HG03045 (cell line): ENCODE data around the gene SNUPN.

ENCODE experiments used
- ATAC-seq: cut with Tn5 transposase; IDR thresholded peaks from one replicate; pipeline ENCODE4 v1.9.1; 2021; ENCODE audit warnings: mild to moderate bottlenecking, moderate library complexity; ENCODE audit not compliant: unreplicated experiment

SNUPN gene

DNA sequence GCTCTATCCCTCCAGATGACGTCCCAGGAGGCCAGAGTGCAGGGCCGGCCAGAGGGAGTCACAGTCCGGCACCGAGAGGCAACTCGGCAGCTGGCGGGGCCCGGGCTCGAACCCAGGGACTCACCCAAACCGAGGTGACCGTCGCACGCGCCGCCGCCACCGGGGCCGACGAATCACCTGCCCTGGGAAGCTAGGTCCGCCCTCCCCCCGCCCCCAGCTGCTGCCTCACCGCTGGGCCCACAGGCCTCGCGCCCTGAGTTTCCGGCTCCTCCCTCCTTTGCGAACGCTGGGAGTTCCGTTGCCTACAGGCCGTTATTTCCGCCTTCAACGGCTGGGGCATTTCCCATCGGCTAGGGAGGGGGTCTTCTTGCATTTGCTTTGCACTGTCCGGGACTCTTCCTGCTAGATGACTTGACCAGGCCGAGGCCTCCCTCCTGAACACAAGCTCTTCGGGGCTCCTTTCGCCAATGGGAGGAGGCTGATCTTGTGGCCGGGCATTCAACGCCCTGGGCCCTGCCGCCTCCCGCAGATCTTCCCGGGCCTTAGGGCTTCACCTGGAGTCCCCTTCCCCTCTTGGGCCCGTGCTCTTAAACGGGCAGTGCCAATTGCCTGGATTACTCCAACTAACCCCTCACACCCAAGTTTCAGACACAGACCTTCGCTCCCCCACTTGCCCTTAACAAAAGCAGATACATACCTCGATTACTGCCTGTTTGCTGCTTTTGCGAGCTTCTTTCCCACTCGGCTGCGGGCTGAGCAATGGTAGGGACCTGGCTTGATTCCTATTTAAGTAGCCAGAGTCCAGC, at the start of gene SNUPN:
Gene SNUPN, minus strand, starts transcription at position 184 of the 806 bp plus-strand sequence. CDS start 4,674 bp downstream, outside the sequence.
- ATAC-seq, result peak; percentile 83

- no peak for ATAC-seq
Measured at GRCh38 chr15:75674366-75674765, 48.8 kb upstream of the SNUPN start.

DNA sequence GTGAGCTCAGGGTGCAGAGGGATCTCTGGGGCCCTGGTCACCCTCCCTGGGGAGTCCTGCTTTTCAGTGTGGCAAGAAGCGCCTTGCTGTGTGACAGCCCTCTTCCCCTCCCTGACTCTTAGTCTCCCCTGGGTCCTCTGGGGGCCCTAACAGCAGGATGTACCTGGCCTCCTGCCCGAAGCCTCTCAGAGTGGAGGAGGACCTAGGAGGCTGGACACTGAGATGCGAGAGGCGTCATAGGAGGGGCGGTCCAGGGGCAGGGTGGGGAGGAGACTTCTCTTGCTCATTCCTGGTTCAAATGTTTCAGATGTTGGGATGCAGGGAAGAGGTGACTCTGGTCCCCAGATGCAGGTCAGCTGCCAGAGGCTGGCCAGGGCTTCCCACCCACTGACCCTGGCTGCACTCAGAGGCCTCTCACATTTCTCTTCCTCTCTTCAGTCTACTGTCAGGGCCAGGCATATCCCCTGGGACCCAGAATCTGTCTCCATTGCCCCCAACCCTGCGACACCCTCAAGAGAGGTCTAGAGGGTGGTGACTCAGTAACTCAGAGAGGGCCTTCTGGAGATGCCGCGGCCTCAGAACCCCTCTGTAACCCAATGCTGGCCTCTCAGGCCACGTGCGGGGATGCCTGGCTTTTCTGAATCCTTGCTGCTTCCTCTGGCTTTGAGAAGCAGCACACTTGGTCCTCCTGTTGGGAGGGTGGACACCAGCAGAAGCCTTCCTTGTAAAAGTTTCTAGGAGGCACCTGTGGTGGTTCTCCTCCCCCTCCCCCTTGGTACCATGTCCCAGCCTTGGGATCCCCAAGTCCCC, 48.1 kb upstream of the SNUPN start:
- ATAC-seq, result no peak

- ATAC-seq, result no peak
Measured at GRCh38 chr15:75672646-75673425, 47.3 kb upstream of the SNUPN start.

DNA sequence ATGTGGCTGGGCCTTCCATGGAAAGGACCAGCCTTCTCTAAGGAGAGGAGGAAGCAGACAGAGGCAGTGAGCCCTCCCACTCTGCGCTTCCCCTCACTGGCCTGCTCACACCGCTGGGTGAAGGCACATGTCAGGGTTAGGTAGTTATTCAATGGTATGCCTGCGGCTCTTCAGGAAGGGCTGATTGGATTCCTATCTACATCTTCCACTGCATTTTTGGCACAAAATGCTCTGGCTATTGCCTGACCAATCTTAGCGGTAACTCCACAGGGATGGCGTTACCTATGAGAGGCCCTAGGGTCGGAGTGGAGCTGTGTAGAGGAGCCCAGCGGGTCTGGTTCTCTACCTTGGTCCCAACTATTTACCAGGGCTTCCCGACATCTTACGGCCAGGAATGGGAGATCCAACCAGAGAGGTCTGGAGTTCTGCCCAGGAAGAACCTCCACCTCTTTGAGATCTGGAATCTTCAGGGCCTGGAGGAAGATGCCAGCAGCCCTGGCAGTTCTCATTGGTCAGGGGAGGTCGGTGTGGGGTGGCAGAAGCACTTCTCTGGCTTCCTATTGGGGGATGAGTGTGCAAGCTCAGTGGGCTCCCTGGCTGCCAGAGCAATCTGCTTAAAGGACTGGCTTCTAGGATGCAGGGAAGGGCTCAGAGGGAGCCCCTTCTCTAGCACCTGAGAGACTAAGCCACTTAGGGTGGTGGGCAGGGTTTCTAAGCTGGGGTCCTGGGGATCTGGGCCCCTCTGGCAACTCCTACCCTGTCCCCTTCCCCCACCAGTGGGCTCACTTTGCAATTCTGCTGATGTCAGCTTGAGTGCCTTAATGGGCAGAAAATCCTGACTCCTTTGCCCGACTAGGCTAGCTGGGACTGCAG, 46.4 kb upstream of the SNUPN start:
- no peak for ATAC-seq

DNA sequence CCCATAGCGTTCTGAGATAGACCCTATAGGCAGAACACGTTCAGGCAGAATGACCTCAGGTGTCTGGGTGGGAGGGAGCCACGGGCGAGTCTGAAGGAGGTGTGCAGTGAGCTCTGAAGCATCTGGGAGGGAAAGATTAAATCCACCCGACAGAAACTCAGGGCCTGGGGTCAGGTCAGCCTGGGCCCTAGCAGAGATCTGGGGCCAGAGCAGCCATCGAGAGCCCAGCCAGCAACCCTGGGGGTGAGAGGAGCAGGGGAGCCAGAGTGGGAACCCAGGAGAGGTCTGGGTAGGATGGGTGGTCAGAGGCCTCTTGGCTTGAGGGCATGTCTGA, 44.3 kb upstream of the SNUPN start:
- no peak for ATAC-seq

DNA sequence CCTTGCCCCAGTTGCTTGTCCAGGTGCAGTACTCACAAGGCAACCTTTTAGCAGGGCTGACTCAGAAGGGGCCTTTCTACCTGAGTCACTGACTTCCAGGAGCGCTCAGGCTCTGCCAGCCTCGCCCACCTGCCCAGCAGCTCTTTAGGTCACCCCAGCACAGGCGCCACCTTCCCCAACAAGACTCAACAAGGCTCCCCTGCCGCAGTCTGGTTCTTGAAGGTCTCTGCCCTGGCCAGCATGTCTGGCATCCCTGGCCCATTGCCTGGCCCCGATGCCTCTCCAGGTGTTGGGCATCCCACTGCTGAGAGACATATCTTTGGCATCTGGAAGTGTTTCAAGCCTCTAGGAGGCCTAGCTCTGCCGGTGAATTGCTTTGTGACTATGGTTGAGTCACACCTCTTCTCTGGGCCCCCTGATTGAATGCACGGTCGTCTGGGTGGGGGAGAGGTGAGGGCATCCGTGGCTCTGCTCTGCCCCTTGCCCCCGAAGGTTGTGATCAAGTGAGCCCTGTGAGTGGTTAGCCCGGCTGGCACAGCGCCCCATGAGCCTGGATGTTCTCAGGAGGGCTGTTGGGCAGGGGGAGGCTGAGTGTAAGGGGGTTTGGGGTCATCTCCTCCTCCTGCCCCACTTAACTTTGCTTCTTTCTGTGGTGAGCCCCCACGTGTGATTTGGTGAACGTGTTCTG, 43.8 kb upstream of the SNUPN start:
- ATAC-seq, result no peak

DNA sequence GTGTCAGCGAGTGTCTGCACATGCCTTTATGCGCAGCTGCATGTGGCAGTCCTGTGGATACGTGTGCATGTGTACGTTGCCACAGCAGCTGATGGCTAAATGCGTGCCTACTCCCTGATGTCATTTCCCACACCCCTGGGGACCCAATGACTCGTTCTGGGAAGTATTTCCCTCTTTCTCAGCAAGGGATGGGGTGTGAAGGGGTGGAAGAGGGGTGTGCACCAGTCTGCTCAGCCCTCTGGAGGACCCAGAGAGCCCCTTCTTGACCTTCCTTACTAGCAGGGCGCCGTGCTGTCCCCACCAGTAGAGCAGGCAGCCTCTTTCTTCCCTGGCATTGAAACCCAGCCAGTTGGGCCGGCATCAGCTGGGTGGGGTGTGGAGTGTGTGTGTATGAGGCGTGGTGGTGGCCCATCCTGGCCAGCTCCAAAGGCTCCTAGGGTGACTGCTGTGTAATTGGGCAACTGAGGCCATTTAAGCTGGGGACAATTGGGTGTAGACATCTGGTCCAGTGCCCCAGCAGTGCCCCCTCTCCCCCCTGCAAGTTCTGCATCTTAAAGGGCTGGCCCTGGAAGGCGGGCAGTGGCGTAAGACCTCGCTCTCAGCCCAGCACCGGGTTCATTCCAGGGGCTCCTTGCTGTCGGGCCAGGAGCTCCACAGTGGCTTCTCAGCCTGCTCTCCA, 41.4 kb upstream of the SNUPN start:
- ATAC-seq, result no peak

DNA sequence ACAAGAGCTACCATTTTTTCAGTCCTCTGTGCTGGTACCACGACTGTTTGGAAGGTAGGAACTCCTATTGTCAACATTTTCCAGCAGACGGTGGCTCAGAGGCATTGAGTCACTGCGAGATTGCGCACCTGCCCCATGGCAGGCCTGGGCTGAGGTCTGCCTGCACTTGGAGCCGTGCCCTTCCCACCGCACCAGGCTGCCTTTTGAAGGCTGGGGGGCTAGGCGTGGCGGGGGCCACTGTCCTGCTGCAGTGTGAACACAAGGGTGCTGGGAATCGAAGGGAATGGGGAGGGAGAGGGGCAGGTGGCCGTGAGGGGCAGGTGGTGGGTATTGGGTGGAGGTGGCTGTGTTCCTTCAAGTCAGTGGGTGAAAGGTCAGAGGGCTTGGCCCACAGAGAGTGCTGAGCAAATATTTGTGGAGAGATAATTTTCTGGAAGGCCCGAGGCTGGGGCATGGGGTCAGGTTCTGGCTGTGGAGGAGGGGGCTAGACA, 38.5 kb upstream of the SNUPN start:
- no peak for ATAC-seq

- no peak for ATAC-seq
Measured at GRCh38 chr15:75662823-75663519, 37.4 kb upstream of the SNUPN start.

DNA sequence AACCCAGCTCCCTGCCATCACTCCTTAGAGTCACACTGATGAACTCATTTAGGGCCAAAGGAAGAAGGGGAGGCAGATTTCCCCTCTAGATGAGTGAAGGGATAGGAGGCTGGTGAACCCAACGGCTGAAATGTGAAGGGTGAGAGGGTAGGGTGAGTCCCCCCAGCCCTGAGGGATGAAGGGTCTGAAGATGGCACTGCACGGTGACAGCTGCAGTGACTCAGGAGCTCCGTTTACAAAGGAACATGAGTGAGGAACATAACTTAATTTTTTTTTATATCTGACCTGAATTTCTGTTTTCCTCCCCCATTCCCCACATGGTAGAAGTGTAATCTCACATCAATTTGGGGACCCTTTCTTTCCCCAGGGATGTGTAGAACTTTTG, 36.2 kb upstream of the SNUPN start:
- ATAC-seq, result no peak

DNA sequence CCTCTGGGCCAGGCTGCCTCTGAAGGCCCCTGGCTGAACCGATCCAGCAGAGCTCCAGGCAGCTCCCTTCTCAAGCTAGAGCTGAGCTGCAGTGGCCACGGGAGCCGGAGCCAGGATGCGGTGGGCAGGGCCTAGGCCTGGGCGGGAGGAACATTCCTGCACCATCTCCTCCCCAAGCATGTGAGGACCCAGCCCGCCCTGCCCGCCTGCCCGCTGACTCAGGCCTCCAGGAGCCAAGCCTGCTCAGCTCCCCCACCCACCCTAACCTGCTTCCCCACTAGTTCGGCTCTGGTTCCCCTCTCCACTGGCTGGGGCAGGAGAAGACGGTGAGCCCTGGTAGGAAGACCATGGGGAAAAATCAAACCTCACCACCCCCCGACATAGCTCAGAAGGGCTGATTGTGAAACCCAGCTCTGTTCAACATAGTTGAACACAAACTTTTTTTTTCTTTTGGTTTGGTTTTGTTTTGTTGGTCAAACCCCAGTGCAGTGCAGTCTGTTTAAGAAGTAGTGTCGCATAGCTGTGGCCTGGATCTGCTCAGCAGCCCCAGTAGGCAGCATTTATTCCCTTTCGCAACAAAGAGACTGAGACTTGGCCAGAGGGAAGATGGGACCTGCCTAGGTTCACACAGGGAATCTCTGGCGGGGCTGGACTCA, 35.7 kb upstream of the SNUPN start:
- no peak for ATAC-seq

DNA sequence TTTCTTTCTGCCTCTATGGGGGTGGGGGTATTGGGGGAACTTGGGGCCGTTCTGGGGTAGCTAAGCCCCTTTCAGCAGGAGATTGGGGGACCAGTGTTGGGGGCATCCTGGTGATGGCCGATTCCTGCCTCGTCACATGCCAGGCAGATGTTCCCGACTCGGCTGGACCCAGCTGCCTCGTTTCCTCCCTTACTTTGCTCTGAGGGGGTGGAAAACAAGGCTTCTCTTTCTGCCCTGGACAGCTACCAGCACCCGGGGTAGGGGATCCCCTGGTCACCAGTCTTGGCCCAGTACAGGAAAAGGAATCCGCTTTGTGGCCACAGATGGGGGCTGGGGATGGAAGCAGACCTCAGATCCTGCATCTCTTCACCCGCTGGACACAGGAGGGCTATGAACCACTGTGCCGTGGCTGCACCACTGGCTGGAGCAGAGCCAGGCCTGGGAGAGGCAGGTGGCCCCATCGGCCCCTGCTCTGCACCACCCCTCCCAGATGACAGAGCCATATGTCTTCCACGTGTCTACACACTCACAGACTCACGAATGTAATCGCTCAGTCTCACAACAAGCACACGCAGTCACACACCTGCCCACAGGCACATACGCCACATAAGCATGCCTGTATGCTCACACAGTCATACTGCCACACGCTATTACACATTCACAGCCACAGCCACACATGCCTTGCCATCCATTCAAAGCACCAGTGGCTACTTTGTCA, 34.6 kb upstream of the SNUPN start:
- no peak for ATAC-seq

DNA sequence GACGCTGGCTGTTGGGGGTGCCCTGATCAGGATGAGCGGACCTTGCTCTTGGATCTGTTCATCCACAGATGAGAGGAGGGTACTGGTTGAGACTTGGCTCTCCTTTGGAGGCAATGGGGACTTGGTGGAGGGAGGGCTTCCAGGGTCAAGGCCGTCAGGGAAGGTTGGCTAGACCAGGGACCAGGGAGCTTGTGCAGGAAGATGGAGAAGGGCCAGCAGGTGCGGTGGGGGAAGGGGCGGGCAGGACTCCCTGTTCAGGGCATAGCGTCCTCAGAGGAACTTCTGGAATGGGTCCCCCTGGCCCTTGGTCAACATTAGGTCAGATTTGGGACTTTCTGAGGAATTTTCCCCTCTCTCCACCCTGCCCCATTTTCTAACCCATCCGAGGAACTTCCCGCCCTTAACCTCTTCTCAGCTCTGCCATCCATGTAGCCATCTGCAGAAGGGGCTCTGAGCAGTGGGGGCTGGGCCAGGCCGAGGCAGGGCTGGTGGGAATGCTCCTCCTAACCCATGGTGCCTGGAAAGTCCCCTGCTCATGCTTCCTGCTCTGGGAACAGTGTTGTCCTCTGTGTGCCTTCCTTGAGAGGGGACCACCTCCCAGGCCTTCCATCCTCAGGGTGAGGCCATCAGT, 33.7 kb upstream of the SNUPN start:
- no peak for ATAC-seq

- no peak for ATAC-seq
Measured at GRCh38 chr15:75656813-75657212, 31.3 kb upstream of the SNUPN start.

GRCh38 chr15:75656331-75656730, 30.8 kb upstream of the SNUPN start:
- ATAC-seq, result no peak

DNA sequence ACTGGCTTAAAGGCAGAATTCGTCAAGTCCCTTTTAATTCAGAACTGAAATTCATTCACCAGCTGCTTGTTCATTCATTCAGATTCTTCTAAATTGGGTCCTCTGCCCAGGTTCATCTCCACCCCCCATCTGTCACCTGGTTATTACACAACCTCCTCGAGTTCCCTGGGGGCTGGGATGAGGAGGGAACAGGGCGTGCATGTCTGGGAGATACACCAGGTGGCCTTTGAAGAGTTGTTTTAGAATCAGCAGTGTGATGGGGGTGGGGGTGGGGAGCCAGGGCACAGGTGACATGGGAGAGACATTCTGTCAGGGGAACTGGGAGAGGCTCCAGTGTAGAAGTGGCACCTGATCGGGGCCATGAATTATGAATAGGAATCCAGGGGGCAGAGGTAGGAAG, 30.4 kb upstream of the SNUPN start:
- ATAC-seq, result no peak
